SK-N-SH (cell line): Measurements from ENCODE around the gene CACNA1H. TPM values are rescaled to one million over a fixed set of nuclear protein-coding genes. Genes with fewer than 3 reads are reported as not detected.

Experiments
- CTCF ChIA-PET: fragments of 300-600, 350-600 bp; formaldehyde crosslinking; extraction: SDS; loops from one replicate; lab custom pipeline; 2021; lab: Yijun Ruan, JAX
- POLR2A ChIA-PET: fragments of 350-600 bp; sonication (Branson Sonifier 250); formaldehyde crosslinking; extraction: SDS; loops from one replicate; lab custom pipeline; 2020; ENCODE audit warnings: antibody characterized with exemption, inconsistent platforms; lab: Yijun Ruan, JAX
- DNase-seq: peaks from one replicate; pipeline ENCODE4 v3.0.0; 2012
- H2AFZ ChIP-seq: fragments of 200-600 bp; sonication (generic); 2 replicates; pipeline ENCODE4 v1.8.1; 2016; ENCODE audit warnings: antibody characterized with exemption, mild to moderate bottlenecking, low read depth
- H3F3A ChIP-seq: fragments of 200-600 bp; sonication (generic); replicated peaks from 2 replicates; pipeline ENCODE3; 2016; ENCODE audit warnings: antibody characterized with exemption, mild to moderate bottlenecking; ENCODE audit not compliant: insufficient read depth
- H3K27ac ChIP-seq, 2 experiments: fragments of 200-500 bp in 1 of 2; fragments of 200-600 bp in 1 of 2; sonication (Bioruptor generic) in 1 of 2; sonication (generic), shearing (Covaris generic) in 1 of 2; 2 replicates each; pipeline versions ENCODE4 v1.5.1 to v1.6.1; 2014 to 2016; ENCODE audit warnings: low read depth in 2 of 2, inconsistent platforms in 1 of 2, low read length in 1 of 2, mild to moderate bottlenecking in 1 of 2, mixed read lengths in 1 of 2
- H3K27me3 ChIP-seq: fragments of 200-600 bp; sonication (generic), shearing (Covaris generic); 2 replicates; pipeline ENCODE4 v1.6.1; 2016; ENCODE audit warnings: mixed run types; ENCODE audit not compliant: insufficient read depth
- H3K36me3 ChIP-seq, 2 experiments: fragments of 200-500 bp in 1 of 2; fragments of 200-600 bp in 1 of 2; sonication (Bioruptor generic) in 1 of 2; sonication (generic) in 1 of 2; replicated peaks in 1 of 2; 2 replicates each; pipeline versions ENCODE3 to v1.5.1; 2014 to 2016; ENCODE audit warnings: low read length in 1 of 2, mild to moderate bottlenecking in 1 of 2; ENCODE audit not compliant: insufficient read depth in 2 of 2, control insufficient read depth in 1 of 2
- H3K4me1 ChIP-seq, 2 experiments: fragments of 200-500 bp in 1 of 2; fragments of 200-600 bp in 1 of 2; sonication (Bioruptor generic) in 1 of 2; sonication (generic), shearing (Covaris generic) in 1 of 2; 2 replicates each; pipeline versions ENCODE4 v1.5.1 to v1.6.1; 2014 to 2016; ENCODE audit warnings: low read depth in 1 of 2, low read length in 1 of 2, mixed run types in 1 of 2; ENCODE audit not compliant: insufficient read depth in 2 of 2, control insufficient read depth in 1 of 2
- H3K4me2 ChIP-seq: fragments of 200-600 bp; sonication (generic), shearing (Covaris generic); 2 replicates; pipeline ENCODE4 v1.6.1; 2017; ENCODE audit warnings: mixed run types
- H3K4me3 ChIP-seq, 2 experiments: fragments of 200-500 bp in 1 of 2; fragments of 200-600 bp in 1 of 2; sonication (Bioruptor generic) in 1 of 2; sonication (generic), shearing (Covaris generic) in 1 of 2; 2 replicates each; pipeline versions ENCODE4 v1.5.1 to v1.8.1; 2014 to 2016; ENCODE audit warnings: low read depth in 2 of 2, inconsistent platforms in 1 of 2, low read length in 1 of 2, mild to moderate bottlenecking in 1 of 2, mixed read lengths in 1 of 2, moderate library complexity in 1 of 2
- H3K79me2 ChIP-seq: fragments of 200-600 bp; sonication (generic); 2 replicates; pipeline ENCODE4 v1.8.1; 2017; ENCODE audit warnings: mild to moderate bottlenecking; ENCODE audit not compliant: insufficient read depth
- H3K9ac ChIP-seq: fragments of 200-600 bp; sonication (generic); 2 replicates; pipeline ENCODE4 v1.6.1; 2017; ENCODE audit warnings: mixed run types
- H3K9me2 ChIP-seq: fragments of 200-600 bp; sonication (generic); 2 replicates; pipeline ENCODE4 v1.6.1; 2017; ENCODE audit warnings: mixed run types
- H3K9me3 ChIP-seq: fragments of 200-600 bp; sonication (generic); 2 replicates; pipeline ENCODE4 v1.6.1; 2017; ENCODE audit warnings: mixed run types, mild to moderate bottlenecking, moderate library complexity
- H4K20me1 ChIP-seq: fragments of 200-600 bp; sonication (generic); 2 replicates; pipeline ENCODE4 v1.6.1; 2017; ENCODE audit warnings: mild to moderate bottlenecking, mixed run types; ENCODE audit not compliant: insufficient read depth
- EP300 ChIP-seq, 2 experiments: IDR thresholded peaks; 2 replicates each; pipeline versions ENCODE4 v1.4.0 to v1.6.1; 2012; ENCODE audit warnings: borderline replicate concordance in 1 of 2, low read depth in 1 of 2, low read length in 1 of 2
- EZH2phosphoT487 ChIP-seq: fragments of 200-600 bp; sonication (generic); IDR thresholded peaks from 2 replicates; pipeline ENCODE4 v1.6.1; 2017; ENCODE audit warnings: low read depth, mixed run types, mild to moderate bottlenecking, antibody characterized with exemption, moderate library complexity, borderline replicate concordance
- FOSL2 ChIP-seq: IDR thresholded peaks from 2 replicates; pipeline ENCODE4 v1.4.0; 2012; ENCODE audit warnings: low read depth, mild to moderate bottlenecking, moderate library complexity, borderline replicate concordance
- FOXJ3 ChIP-seq: sonication (generic); formaldehyde crosslinking; IDR thresholded peaks from 2 replicates; pipeline ENCODE4 v1.5.1; 2020; ENCODE audit warnings: mild to moderate bottlenecking, missing genetic modification reagents
- NFIC ChIP-seq: IDR thresholded peaks from 2 replicates; pipeline ENCODE4 v1.4.0; 2012; ENCODE audit warnings: borderline replicate concordance
- NRF1 ChIP-seq: IDR thresholded peaks from 2 replicates; pipeline ENCODE4 v1.6.1; 2012; ENCODE audit warnings: low read depth, mild to moderate bottlenecking, low read length
- RCOR1 ChIP-seq: fragments of 150-350 bp; IDR thresholded peaks from 2 replicates; pipeline ENCODE4 v1.6.1; 2017; ENCODE audit warnings: antibody characterized with exemption, low read length
- RXRA ChIP-seq: IDR thresholded peaks from 2 replicates; pipeline ENCODE4 v1.4.0; 2012; ENCODE audit warnings: low read depth, mild to moderate bottlenecking, borderline replicate concordance
- SIN3A ChIP-seq: IDR thresholded peaks from 2 replicates; pipeline ENCODE4 v1.6.1; 2012; ENCODE audit warnings: low read depth, mild to moderate bottlenecking, low read length, moderate library complexity, borderline replicate concordance
- SMC3 ChIP-seq: IDR thresholded peaks from 2 replicates; pipeline ENCODE4 v1.6.1; 2012; ENCODE audit warnings: low read depth, low read length, improper control_type of control experiment
- TAF1 ChIP-seq: IDR thresholded peaks from 2 replicates; pipeline ENCODE4 v1.6.1; 2012; ENCODE audit warnings: low read depth, mild to moderate bottlenecking, low read length, moderate library complexity, borderline replicate concordance
- YY1 ChIP-seq: IDR thresholded peaks from 2 replicates; pipeline ENCODE4 v1.4.0; 2012; ENCODE audit warnings: low read depth, mild to moderate bottlenecking
- WGBS: methylation state at CpG from one replicate; pipeline ENCODE4 v1.1.6; 2017; ENCODE audit warnings: low lambda C conversion rate; 5-methylcytosine and 5-hydroxymethylcytosine counted together
- polyA plus RNA-seq, 3 experiments: library from polyadenylated mRNA; depleted of rRNA; stranded (reverse); fragments of >200 nt; gene quantifications; 2 replicates each; pipeline ENCODE4 v1.2.3, GENCODE V29; 2012
- TF ChIP-seq, protein P1 (sequence below): fragments of 150-350 bp; IDR thresholded peaks from 2 replicates; pipeline ENCODE4 v1.6.1; 2017; ENCODE audit warnings: antibody characterized with exemption, low read length, low read depth, borderline replicate concordance
- TF ChIP-seq, protein P2 (sequence below): IDR thresholded peaks from 2 replicates; pipeline ENCODE4; 2012
- TF ChIP-seq, protein P3 (sequence below): IDR thresholded peaks from 2 replicates; pipeline ENCODE4 v1.4.0; 2012; ENCODE audit warnings: low read depth
- TF ChIP-seq, protein P4 (sequence below): IDR thresholded peaks from 2 replicates; pipeline ENCODE4 v1.4.0; 2012; ENCODE audit warnings: low read depth, borderline replicate concordance

The CACNA1H gene
- polyA plus RNA-seq, 1 of the 3 experiments (the other 2 are of a cell fraction) = not detected

DNA sequence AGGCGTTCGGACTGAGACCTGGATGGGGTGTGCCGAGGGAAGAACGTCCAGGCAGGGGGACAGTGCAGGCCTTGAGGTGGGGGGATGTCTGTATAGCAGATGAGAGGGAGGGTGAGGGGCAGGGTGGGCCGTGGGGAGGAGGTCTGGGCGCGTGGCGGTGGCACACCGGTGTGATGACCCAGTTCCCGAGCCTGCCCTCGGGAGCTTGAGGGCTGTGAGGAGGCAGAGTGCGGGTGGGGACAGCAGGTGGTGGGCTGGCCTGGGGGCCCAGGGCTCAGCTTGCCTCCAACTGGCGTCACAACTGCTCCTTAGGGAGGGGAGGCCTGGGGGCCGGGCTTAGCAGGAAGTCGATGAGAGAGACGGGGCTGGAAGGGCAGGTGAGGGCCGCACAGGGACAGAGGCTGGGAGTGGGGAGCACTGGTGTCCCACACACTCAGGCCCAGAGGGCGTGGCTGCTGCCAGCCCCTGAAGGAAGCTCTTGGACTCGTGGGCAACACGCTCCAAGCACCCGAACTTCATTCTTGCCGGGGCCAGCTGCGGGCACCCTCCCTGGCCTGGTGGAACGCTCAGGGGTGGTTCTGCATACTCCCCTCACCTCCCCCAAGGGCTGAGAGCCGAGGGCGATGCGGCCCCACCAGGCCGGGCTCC lies 6.5 kb downstream of the CACNA1H start:
- no peak for TF ChIP-seq YY1
- TF ChIP-seq, protein P1, sequence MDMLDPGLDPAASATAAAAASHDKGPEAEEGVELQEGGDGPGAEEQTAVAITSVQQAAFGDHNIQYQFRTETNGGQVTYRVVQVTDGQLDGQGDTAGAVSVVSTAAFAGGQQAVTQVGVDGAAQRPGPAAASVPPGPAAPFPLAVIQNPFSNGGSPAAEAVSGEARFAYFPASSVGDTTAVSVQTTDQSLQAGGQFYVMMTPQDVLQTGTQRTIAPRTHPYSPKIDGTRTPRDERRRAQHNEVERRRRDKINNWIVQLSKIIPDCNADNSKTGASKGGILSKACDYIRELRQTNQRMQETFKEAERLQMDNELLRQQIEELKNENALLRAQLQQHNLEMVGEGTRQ = no peak
- no peak for TF ChIP-seq EZH2phosphoT487
- TF ChIP-seq, protein P2, sequence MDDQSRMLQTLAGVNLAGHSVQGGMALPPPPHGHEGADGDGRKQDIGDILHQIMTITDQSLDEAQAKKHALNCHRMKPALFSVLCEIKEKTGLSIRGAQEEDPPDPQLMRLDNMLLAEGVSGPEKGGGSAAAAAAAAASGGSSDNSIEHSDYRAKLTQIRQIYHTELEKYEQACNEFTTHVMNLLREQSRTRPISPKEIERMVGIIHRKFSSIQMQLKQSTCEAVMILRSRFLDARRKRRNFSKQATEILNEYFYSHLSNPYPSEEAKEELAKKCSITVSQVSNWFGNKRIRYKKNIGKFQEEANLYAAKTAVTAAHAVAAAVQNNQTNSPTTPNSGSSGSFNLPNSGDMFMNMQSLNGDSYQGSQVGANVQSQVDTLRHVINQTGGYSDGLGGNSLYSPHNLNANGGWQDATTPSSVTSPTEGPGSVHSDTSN = no peak
- no peak for TF ChIP-seq RCOR1
- no peak for TF ChIP-seq FOSL2
- no peak for TF ChIP-seq SMC3
- TF ChIP-seq SIN3A = no peak
- TF ChIP-seq, protein P3, sequence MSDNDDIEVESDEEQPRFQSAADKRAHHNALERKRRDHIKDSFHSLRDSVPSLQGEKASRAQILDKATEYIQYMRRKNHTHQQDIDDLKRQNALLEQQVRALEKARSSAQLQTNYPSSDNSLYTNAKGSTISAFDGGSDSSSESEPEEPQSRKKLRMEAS = no peak
- no peak for TF ChIP-seq TAF1
- TF ChIP-seq FOXJ3 (CRISPR knock-in tag) = no peak
- no peak for TF ChIP-seq RXRA
- TF ChIP-seq NFIC = no peak
- TF ChIP-seq, protein P4, sequence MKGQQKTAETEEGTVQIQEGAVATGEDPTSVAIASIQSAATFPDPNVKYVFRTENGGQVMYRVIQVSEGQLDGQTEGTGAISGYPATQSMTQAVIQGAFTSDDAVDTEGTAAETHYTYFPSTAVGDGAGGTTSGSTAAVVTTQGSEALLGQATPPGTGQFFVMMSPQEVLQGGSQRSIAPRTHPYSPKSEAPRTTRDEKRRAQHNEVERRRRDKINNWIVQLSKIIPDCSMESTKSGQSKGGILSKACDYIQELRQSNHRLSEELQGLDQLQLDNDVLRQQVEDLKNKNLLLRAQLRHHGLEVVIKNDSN = no peak
- TF ChIP-seq EP300 (IDR thresholded peaks at IDR 0.05; ENCODE audit: borderline replicate concordance in 1 of 2, low read depth in 1 of 2, low read length in 1 of 2) = no peak
- TF ChIP-seq NRF1 = no peak
- WGBS = 27% methylated on average over 22 of the region's 28 CpGs
- ChIA-PET CTCF (interaction anchor here (1.7 kb wide), 1 partner anchor 35 kb away, joined by 5 read pairs; no protein-coding TSS in a partner anchor), POLR2A (no interaction called here)
- Histone ChIP-seq H3K4me3 (no peak overlapping the region), H3K9me2 (no peaks in the 10 kb centered on the region), H3K79me2 (no peaks in the 10 kb centered on the region), H3K9ac (no peak overlapping the region), H3K27ac (no peak overlapping the region), H3K9me3 (no peaks in the 10 kb centered on the region), H3K4me1 (no peaks in the 10 kb centered on the region; a peak in 2 of 4 replicates), H3K27me3 (peaks cover 100% of the 10 kb centered on the region), H4K20me1 (peaks cover 26% of the 10 kb centered on the region), H3K36me3 (no peaks in the 10 kb centered on the region), H3K4me2 (0 out of 2 replicates have a peak overlapping the region, but pooled peaks have one; percentile 37), H3F3A (no peaks in the 10 kb centered on the region), H2AFZ (no peak overlapping the region)
- DNase-seq = no peak
